CD4-positive, alpha-beta T cell (primary cell): ENCODE measurements around the gene TMEM52. TPM values are rescaled to one million over a fixed set of nuclear protein-coding genes. Genes with fewer than 3 reads are reported as not detected.

ENCODE experiments used
- ATAC-seq: fragments of 200-7000 bp; cut with Tn5 transposase; one replicate; pipeline ENCODE4 v1.10.0; 2022; ENCODE audit warnings: mild to moderate bottlenecking; ENCODE audit not compliant: poor library complexity
- CTCF ChIA-PET: fragments of 350-600 bp; sonication (Branson Sonifier 250); formaldehyde crosslinking; loops from one replicate; lab custom pipeline; 2021; ENCODE audit warnings: antibody characterized with exemption, inconsistent platforms; lab: Charles Lee
- POLR2A ChIA-PET: fragments of 350-600 bp; sonication (Branson Sonifier 250); formaldehyde crosslinking; loops from one replicate; lab custom pipeline; 2021; ENCODE audit warnings: antibody characterized with exemption, inconsistent platforms; lab: Charles Lee
- DNase-seq, 14 experiments: peaks; one replicate each; pipeline ENCODE4 v3.0.0-alpha.2; 2013 to 2020; ENCODE audit warnings: mixed read lengths in 2 of 14
- H3K27ac ChIP-seq, 2 donors: one replicate each; pipeline versions ENCODE4 v1.5.1 to v1.7.0; 2013; ENCODE audit warnings: low read length in 2 of 2, low read depth in 1 of 2, mild to moderate bottlenecking in 1 of 2
- H3K27me3 ChIP-seq, 2 experiments: 1 replicate in 1 of 2; 2 replicates in 1 of 2; pipeline versions ENCODE4 v1.6.1 to v1.7.0; 2013; ENCODE audit warnings: low read length in 2 of 2, control low read depth in 1 of 2, mild to moderate bottlenecking in 1 of 2, moderate library complexity in 1 of 2; ENCODE audit not compliant: insufficient read depth in 2 of 2, control insufficient read depth in 1 of 2
- H3K36me3 ChIP-seq: one replicate; pipeline ENCODE4 v1.6.1; 2013; ENCODE audit warnings: low read length, control low read depth; ENCODE audit not compliant: insufficient read depth
- H3K4me1 ChIP-seq: one replicate; pipeline ENCODE4 v1.6.1; 2013; ENCODE audit warnings: low read length, control low read depth; ENCODE audit not compliant: insufficient read depth
- H3K4me3 ChIP-seq: one replicate; pipeline ENCODE4 v1.5.1; 2013; ENCODE audit warnings: mild to moderate bottlenecking, low read length, moderate library complexity
- H3K9me3 ChIP-seq, 2 experiments: 1 replicate in 1 of 2; 2 replicates in 1 of 2; pipeline versions ENCODE4 v1.6.1 to v1.7.0; 2013; ENCODE audit warnings: low read length in 2 of 2, mild to moderate bottlenecking in 2 of 2, control low read depth in 1 of 2, moderate library complexity in 1 of 2; ENCODE audit not compliant: control insufficient read depth in 1 of 2, insufficient read depth in 1 of 2
- H3K27ac Mint-ChIP-seq: one replicate; pipeline ENCODE4 v1.8.0; 2020; ENCODE audit warnings: mixed read lengths
- H3K27me3 Mint-ChIP-seq: one replicate; pipeline ENCODE4 v1.8.0; 2021; ENCODE audit warnings: mixed read lengths
- H3K36me3 Mint-ChIP-seq: one replicate; pipeline ENCODE4 v1.8.0; 2021; ENCODE audit warnings: low read depth, mixed read lengths
- H3K4me1 Mint-ChIP-seq: one replicate; pipeline ENCODE4 v1.8.0; 2021; ENCODE audit warnings: low read depth, mixed read lengths
- H3K4me3 Mint-ChIP-seq: one replicate; pipeline ENCODE4 v1.8.0; 2020; ENCODE audit warnings: mild to moderate bottlenecking, mixed read lengths
- H3K9me3 Mint-ChIP-seq: one replicate; pipeline ENCODE4 v1.8.0; 2020; ENCODE audit warnings: mixed read lengths
- CTCF ChIP-seq: fragments of 200-600 bp; IDR thresholded peaks from one replicate; pipeline ENCODE4 v1.8.0; 2022; ENCODE audit warnings: antibody characterized with exemption, mild to moderate bottlenecking
- intact Hi-C, 2 experiments: fragments of 100-400 bp; cut with DNase I in 1 of 2; cut with micrococcal nuclease in 1 of 2; formaldehyde crosslinking; loops; one replicate each; pipeline versions ENCODE4 v1.15.1 to v1.9.0; 2023 to 2025; cut with DNase I, micrococcal nuclease
- total RNA-seq, 174 experiments: library from RNA in 2 of 174; stranded (reverse) in 2 of 174; gene quantifications; one replicate each; pipeline ENCODE4 v1.2.3 and lab custom pipeline; 2021 to 2026

The TMEM52 gene
- total RNA-seq, 2 experiments from 2014 or later, result 0.49 to 1.9 TPM

DNA sequence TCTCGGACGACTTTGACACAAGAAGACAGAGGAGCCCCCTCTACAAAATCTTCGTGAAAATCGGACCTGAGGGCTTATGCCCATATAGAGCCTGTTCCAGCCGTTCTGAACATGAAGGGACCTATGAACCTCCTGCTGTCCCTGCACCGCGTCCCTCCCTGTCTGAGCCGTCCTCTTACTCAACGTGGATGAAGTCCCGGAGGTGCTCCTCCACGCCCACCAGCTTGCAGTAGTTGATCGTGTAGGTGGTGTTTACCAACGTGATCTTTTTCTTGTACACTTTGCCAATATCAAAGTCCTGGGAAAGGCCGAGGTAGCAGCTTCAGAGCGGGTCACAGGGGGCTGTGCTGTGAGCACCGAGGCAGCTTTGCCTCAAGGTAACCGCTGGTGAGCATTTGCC is 44.5 kb upstream of the TMEM52 start:
- no peaks in the 10 kb centered on the region for H3K36me3 Mint-ChIP-seq
- POLR2A ChIA-PET, result no interaction called here
- no peaks in the 10 kb centered on the region for H3K36me3 ChIP-seq
- no peak for TF ChIP-seq CTCF
- H3K9me3 Mint-ChIP-seq, result no peaks in the 10 kb centered on the region
- ATAC-seq, result no peak
- no peak overlapping the region for H3K27ac Mint-ChIP-seq
- H3K9me3 ChIP-seq, result no peaks in the 10 kb centered on the region
- CTCF ChIA-PET, result no interaction called here
- H3K27me3 ChIP-seq, result peaks cover 19% of the 10 kb centered on the region in 2 experiments
- H3K27me3 Mint-ChIP-seq, result peaks cover 23% of the 10 kb centered on the region
- no peak for DNase-seq
- no peaks in the 10 kb centered on the region for H3K4me1 Mint-ChIP-seq
- H3K27ac ChIP-seq, result no peak overlapping the region
- no peak overlapping the region for H3K4me3 Mint-ChIP-seq
- peaks cover 7% of the 10 kb centered on the region for H3K4me1 ChIP-seq
- H3K4me3 ChIP-seq, result no peak overlapping the region
- intact Hi-C loops, result no loop called here

DNA sequence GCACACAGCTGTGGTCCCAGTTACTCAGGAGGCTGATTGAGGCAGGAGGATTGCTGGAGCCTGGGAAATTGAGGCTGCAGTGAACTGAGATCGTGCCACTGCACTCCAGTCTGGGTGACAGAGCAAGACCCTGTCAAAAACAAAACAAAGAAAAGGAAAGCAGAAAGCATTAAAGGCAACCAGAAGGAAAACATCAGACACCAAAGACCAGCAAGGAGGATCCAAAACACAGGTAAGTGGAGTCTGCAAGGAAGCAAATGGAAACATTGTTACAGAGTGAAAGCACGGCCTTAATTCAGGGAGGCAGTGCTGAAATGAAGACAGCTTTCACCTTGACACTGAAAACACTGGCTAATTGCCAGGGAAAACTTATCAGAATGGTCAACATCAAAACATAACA is 43.7 kb upstream of the TMEM52 start:
- DNase-seq (no peak), ATAC-seq (no peak)
- ChIA-PET CTCF (no interaction called here), POLR2A (no interaction called here)
- Histone ChIP-seq H3K36me3 (no peaks in the 10 kb centered on the region), H3K4me1 (peaks cover 7% of the 10 kb centered on the region), H3K4me3 (no peak overlapping the region), H3K27ac (no peak overlapping the region), H3K27me3 (peaks cover 19% of the 10 kb centered on the region in 2 experiments), H3K9me3 (no peaks in the 10 kb centered on the region)
- TF ChIP-seq CTCF, result no peak
- H3K4me1 Mint-ChIP-seq, result no peaks in the 10 kb centered on the region
- no peaks in the 10 kb centered on the region for H3K36me3 Mint-ChIP-seq
- peaks cover 28% of the 10 kb centered on the region for H3K27me3 Mint-ChIP-seq
- no peak overlapping the region for H3K4me3 Mint-ChIP-seq
- intact Hi-C loops, result no loop called here
- no peak overlapping the region for H3K27ac Mint-ChIP-seq
- no peaks in the 10 kb centered on the region for H3K9me3 Mint-ChIP-seq

DNA sequence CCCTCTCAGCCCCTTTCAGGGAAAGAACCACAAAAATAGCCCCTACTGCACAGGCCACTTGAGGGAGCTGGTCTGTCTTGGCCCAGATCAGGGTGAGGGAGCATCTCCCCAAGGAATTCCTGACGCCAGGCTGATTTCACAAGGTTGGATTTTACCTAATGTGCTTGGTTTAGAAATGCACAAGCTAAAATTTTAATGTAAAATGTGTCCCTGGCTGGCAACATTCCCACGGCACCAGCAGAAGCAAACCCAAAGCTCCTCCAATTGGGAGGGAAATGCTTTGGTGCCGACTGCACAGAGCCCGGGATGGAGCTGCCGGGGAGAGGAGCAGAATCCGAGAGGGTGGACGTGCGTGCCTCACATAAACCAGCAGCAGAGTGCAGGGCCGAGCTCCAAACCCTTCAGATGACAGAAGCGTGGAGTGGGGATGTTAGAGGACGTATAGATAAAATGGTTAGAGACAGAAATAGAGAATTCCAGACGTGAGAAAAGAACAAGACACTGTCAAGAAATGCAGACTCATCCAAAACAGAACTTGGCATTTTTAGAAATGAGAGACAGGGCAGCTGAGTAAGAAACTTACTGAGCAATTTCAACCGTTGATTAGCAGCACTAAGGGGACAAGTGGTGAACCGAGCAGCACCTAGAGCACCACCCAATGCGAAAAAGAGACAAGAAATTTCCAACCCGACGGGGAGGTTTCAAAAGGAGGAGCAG is 41.6 kb upstream of the TMEM52 start:
- no peaks in the 10 kb centered on the region for H3K4me1 Mint-ChIP-seq

More for the DNA sequence above, 41.6 kb upstream of the TMEM52 start:
- Histone ChIP-seq H3K27ac (no peak overlapping the region), H3K27me3 (peaks cover 19% of the 10 kb centered on the region in 2 experiments), H3K9me3 (no peaks in the 10 kb centered on the region), H3K4me3 (no peak overlapping the region), H3K36me3 (no peaks in the 10 kb centered on the region), H3K4me1 (peaks cover 7% of the 10 kb centered on the region)
- Mint-ChIP-seq H3K9me3 (no peaks in the 10 kb centered on the region), H3K4me3 (no peak overlapping the region), H3K27ac (no peak overlapping the region), H3K36me3 (no peaks in the 10 kb centered on the region), H3K27me3 (peaks cover 28% of the 10 kb centered on the region)
- TF ChIP-seq CTCF, result no peak
- POLR2A ChIA-PET, result no interaction called here
- ATAC-seq (no peak), DNase-seq (no peak)
- CTCF ChIA-PET, result interaction anchor here (1.9 kb wide), 1 partner anchor 84 kb away, joined by 6 read pairs; no protein-coding TSS in a partner anchor
- intact Hi-C loops, result loop anchor here in 1 of 2 experiments (1.0 kb wide), 1 partner anchor 85 kb away; no protein-coding TSS in a partner anchor
